HepG2 (cell line): ENCODE results near the gene HES1. TPM values are rescaled to one million over a fixed set of nuclear protein-coding genes. Genes with fewer than 3 reads are reported as not detected.
A peak's percentile ranks its signal among the peaks of the same experiment; 100 is the strongest.

Experiments
- AGO2 ChIP-seq: fragments of 200-400 bp; formaldehyde crosslinking; optimal IDR thresholded peaks from 2 replicates; pipeline ENCODE3; 2017; ENCODE audit warnings: mild to moderate bottlenecking, low read depth, low read length, moderate library complexity
- GABPB1 ChIP-seq: IDR thresholded peaks from 2 replicates; pipeline ENCODE4 v1.6.1; 2016; ENCODE audit warnings: mild to moderate bottlenecking, missing genetic modification reagents, moderate library complexity, missing compliant biosample characterization
- GMEB1 ChIP-seq: sonication (generic); formaldehyde crosslinking; IDR thresholded peaks from 2 replicates; pipeline ENCODE4 v1.5.1; 2020; ENCODE audit warnings: missing genetic modification reagents, mild to moderate bottlenecking, borderline replicate concordance
- HMG20A ChIP-seq: IDR thresholded peaks from 2 replicates; pipeline ENCODE4 v1.6.1; 2016; ENCODE audit warnings: borderline replicate concordance
- MIER2 ChIP-seq: IDR thresholded peaks from 2 replicates; pipeline ENCODE4 v1.6.1; 2016; ENCODE audit warnings: missing biosample characterization, missing genetic modification reagents
- MXD3 ChIP-seq: IDR thresholded peaks from 2 replicates; pipeline ENCODE4 v1.6.1; 2016; ENCODE audit warnings: mild to moderate bottlenecking, missing biosample characterization, missing genetic modification reagents
- NFKB2 ChIP-seq: sonication (generic); formaldehyde crosslinking; IDR thresholded peaks from 2 replicates; pipeline ENCODE4 v1.4.0; 2020; ENCODE audit warnings: missing genetic modification reagents, borderline replicate concordance
- PAXIP1 ChIP-seq: sonication (generic); formaldehyde crosslinking; conservative IDR thresholded peaks from 2 replicates; pipeline ENCODE4 v1.4.0; 2020; ENCODE audit warnings: mild to moderate bottlenecking, missing genetic modification reagents, moderate library complexity
- SCMH1 ChIP-seq: sonication (generic); formaldehyde crosslinking; IDR thresholded peaks from 2 replicates; pipeline ENCODE4 v1.9.0; 2021; ENCODE audit warnings: missing genetic modification reagents, mild to moderate bottlenecking, borderline replicate concordance
- TAF1 ChIP-seq: sonication (generic); formaldehyde crosslinking; IDR thresholded peaks from 2 replicates; pipeline ENCODE4 v1.4.0; 2020; ENCODE audit warnings: missing genetic modification reagents
- TGIF2 ChIP-seq: IDR thresholded peaks from 2 replicates; pipeline ENCODE4 v1.6.1; 2016; ENCODE audit warnings: control low read depth, missing compliant biosample characterization
- ZNF232 ChIP-seq: sonication (generic); formaldehyde crosslinking; IDR thresholded peaks from 2 replicates; pipeline ENCODE4 v1.4.0; 2020; ENCODE audit warnings: missing genetic modification reagents, borderline replicate concordance
- ZNF292 ChIP-seq: sonication (generic); formaldehyde crosslinking; IDR thresholded peaks from 2 replicates; pipeline ENCODE4 v1.8.1; 2022; ENCODE audit warnings: mild to moderate bottlenecking, low read depth, missing genetic modification reagents, borderline replicate concordance
- ZNF34 ChIP-seq: sonication (generic); formaldehyde crosslinking; IDR thresholded peaks from 2 replicates; pipeline ENCODE4 v1.4.0; 2020; ENCODE audit warnings: mild to moderate bottlenecking, missing genetic modification reagents, borderline replicate concordance
- ZNF605 ChIP-seq: sonication (generic); formaldehyde crosslinking; IDR thresholded peaks from 2 replicates; pipeline ENCODE4 v1.8.0; 2022; ENCODE audit warnings: mild to moderate bottlenecking, missing genetic modification reagents
- ZNF777 ChIP-seq: sonication (generic); formaldehyde crosslinking; IDR thresholded peaks from 2 replicates; pipeline ENCODE4 v1.4.0; 2020; ENCODE audit warnings: missing genetic modification reagents
- ZNF790 ChIP-seq: sonication (generic); formaldehyde crosslinking; IDR thresholded peaks from 2 replicates; pipeline ENCODE4 v1.8.0; 2022; ENCODE audit warnings: missing genetic modification reagents, mild to moderate bottlenecking, borderline replicate concordance
- polyA plus RNA-seq, 8 experiments: library from polyadenylated mRNA; depleted of rRNA in 3 of 8; stranded (reverse) in 7 of 8; unstranded in 1 of 8; fragments of >200 nt; fragmentation: Illumina TruSeq in 4 of 8; extraction: Trizol in 4 of 8; gene quantifications; 2 replicates each; pipeline versions ENCODE4 v1.2.1 to v1.2.3, GENCODE V29; 2011 to 2016; ENCODE audit warnings: low read depth in 4 of 8, missing spikeins in 1 of 8, mixed read lengths in 1 of 8; ENCODE audit not compliant: insufficient read depth in 1 of 8
- total RNA-seq, 5 experiments: library from RNA; depleted of rRNA; stranded (reverse); fragments of >200 nt; fragmentation: Illumina TruSeq; extraction: Trizol; gene quantifications; 2 replicates each; pipeline ENCODE4 v1.2.3, GENCODE V29; 2016; ENCODE audit warnings: low read depth in 1 of 5
- TF ChIP-seq, protein P1 (sequence below): sonication (generic); formaldehyde crosslinking; IDR thresholded peaks from 2 replicates; pipeline ENCODE4 v1.5.1; 2020; ENCODE audit warnings: missing genetic modification reagents, mild to moderate bottlenecking, borderline replicate concordance
- TF ChIP-seq, protein P2 (sequence below): sonication (generic); formaldehyde crosslinking; IDR thresholded peaks from 2 replicates; pipeline ENCODE4 v1.4.0; 2020; ENCODE audit warnings: mild to moderate bottlenecking, missing genetic modification reagents

Gene HES1
- total and polyA plus RNA-seq, 2 of the 13 experiments (the other 11 are each of a cell fraction or from before 2014, with no cell fraction given) = 15.4 to 19.8 TPM

GRCh38 chr3:194137506-194138474, 1.8 kb downstream of the HES1 start (continued):
- TF ChIP-seq, protein P1, sequence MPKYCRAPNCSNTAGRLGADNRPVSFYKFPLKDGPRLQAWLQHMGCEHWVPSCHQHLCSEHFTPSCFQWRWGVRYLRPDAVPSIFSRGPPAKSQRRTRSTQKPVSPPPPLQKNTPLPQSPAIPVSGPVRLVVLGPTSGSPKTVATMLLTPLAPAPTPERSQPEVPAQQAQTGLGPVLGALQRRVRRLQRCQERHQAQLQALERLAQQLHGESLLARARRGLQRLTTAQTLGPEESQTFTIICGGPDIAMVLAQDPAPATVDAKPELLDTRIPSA (CRISPR knock-in tag) = 0 out of 2 replicates have a peak, but pooled peaks have one; percentile 6
- TF ChIP-seq MIER2 (CRISPR knock-in tag) (peak; percentile 29; the same call in 1 of the 2 replicates), NFKB2 (CRISPR knock-in tag) (peak; percentile 29; the same call in 1 of the 2 replicates), ZNF292 (CRISPR knock-in tag) (peak; percentile 36; the same call in 1 of the 2 replicates), TGIF2 (CRISPR knock-in tag) (0 out of 2 replicates have a peak, but pooled peaks have one; percentile 25), ZNF232 (CRISPR knock-in tag) (0 out of 2 replicates have a peak, but pooled peaks have one; percentile 9), ZNF605 (CRISPR knock-in tag) (no peak), SCMH1 (no peak), HMG20A (CRISPR knock-in tag) (0 out of 2 replicates have a peak, but pooled peaks have one; percentile 26), GABPB1 (CRISPR knock-in tag) (peak; percentile 73; the same call in 1 of the 2 replicates), TAF1 (peak; percentile 48; the same call in 1 of the 2 replicates), GMEB1 (CRISPR knock-in tag) (no peak), ZNF777 (CRISPR knock-in tag) (peak; percentile 34; the same call in 1 of the 2 replicates), ZNF34 (CRISPR knock-in tag) (no peak), PAXIP1 (CRISPR knock-in tag) (peak; percentile 15), MXD3 (CRISPR knock-in tag) (peak; percentile 54; the same call in 1 of the 2 replicates), AGO2 (peak; percentile 79), ZNF790 (CRISPR knock-in tag) (0 out of 2 replicates have a peak, but pooled peaks have one; percentile 38)
- TF ChIP-seq, protein P2, sequence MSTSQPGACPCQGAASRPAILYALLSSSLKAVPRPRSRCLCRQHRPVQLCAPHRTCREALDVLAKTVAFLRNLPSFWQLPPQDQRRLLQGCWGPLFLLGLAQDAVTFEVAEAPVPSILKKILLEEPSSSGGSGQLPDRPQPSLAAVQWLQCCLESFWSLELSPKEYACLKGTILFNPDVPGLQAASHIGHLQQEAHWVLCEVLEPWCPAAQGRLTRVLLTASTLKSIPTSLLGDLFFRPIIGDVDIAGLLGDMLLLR (CRISPR knock-in tag) = no peak
